HG03575 (cell line): ENCODE results near the gene PWP1.
"Not testable (repeated sequence)": the region's sequence is repeated elsewhere in the genome, so short reads cannot be mapped to it uniquely, and the experiment has no call there.

Experiments
- ATAC-seq: cut with Tn5 transposase; IDR thresholded peaks from one replicate; pipeline ENCODE4 v1.9.1; 2021; ENCODE audit not compliant: unreplicated experiment, insufficient number of reproducible peaks, low FRiP score; ENCODE audit errors: extremely low read depth

The PWP1 gene

GRCh38 chr12:107727742-107728141, 42.1 kb downstream of the PWP1 start:
- not testable (repeated sequence) for ATAC-seq

GRCh38 chr12:107730618-107731341, 45.2 kb downstream of the PWP1 start:
- no peak for ATAC-seq

- ATAC-seq = no peak
Measured at GRCh38 chr12:107731366-107731765, 45.8 kb downstream of the PWP1 start.

GRCh38 chr12:107732365-107732764, 46.8 kb downstream of the PWP1 start:
- no peak for ATAC-seq

GRCh38 chr12:107734139-107734538, 48.5 kb downstream of the PWP1 start:
- no peak for ATAC-seq

GRCh38 chr12:107735763-107736162, 50.2 kb downstream of the PWP1 start:
- ATAC-seq = no peak

- ATAC-seq = no peak
Measured at GRCh38 chr12:107736914-107737313, 51.3 kb downstream of the PWP1 start.

GRCh38 chr12:107748472-107748871, 62.9 kb downstream of the PWP1 start:
- ATAC-seq = no peak

GRCh38 chr12:107749083-107749482, 63.5 kb downstream of the PWP1 start:
- no peak for ATAC-seq

GRCh38 chr12:107759410-107759809, 73.8 kb downstream of the PWP1 start:
- no peak for ATAC-seq

- no peak for ATAC-seq
Measured at GRCh38 chr12:107760207-107760808, 74.7 kb downstream of the PWP1 start.

GRCh38 chr12:107760809-107761501, 75.4 kb downstream of the PWP1 start, which contains the start of gene PRDM4:
PRDM4 (minus strand) TSS chr12:107761137; CDS start chr12:107760515, 622 bp downstream.
- peak; percentile 47 for ATAC-seq

- ATAC-seq = no peak
Measured at GRCh38 chr12:107761502-107761904, 75.9 kb downstream of the PWP1 start.
